GM12878 (cell line): ENCODE measurements around the gene CZIB. TPM values are rescaled to one million over a fixed set of nuclear protein-coding genes. Genes with fewer than 3 reads are reported as not detected.

ENCODE experiments used
- ATAC-seq: fragments of 200-7000 bp; cut with Tn5 transposase; 3 replicates; pipeline ENCODE4 v1.9.1; 2020; ENCODE audit warnings: mild to moderate bottlenecking, moderate library complexity
- BruUV-seq: library from RNA; stranded (reverse); fragments of 400-500 nt; replicated peaks from 2 replicates; lab custom pipeline; 2021; lab: Mats Ljungman, UMichigan
- CTCF ChIA-PET: fragments of 300-600 bp; sonication (Branson Sonifier 250); formaldehyde crosslinking; extraction: SDS; loops from one replicate; lab custom pipeline; 2021; ENCODE audit warnings: inconsistent platforms; lab: Yijun Ruan, JAX
- POLR2A ChIA-PET: fragments of 350-600 bp; formaldehyde crosslinking; extraction: SDS; loops from one replicate; lab custom pipeline; 2021; ENCODE audit warnings: inconsistent platforms; lab: Charles Lee
- RAD21 ChIA-PET: fragments of 300-600 bp; sonication (Branson Sonifier 250); formaldehyde crosslinking; loops from one replicate; lab custom pipeline; 2023; ENCODE audit warnings: antibody characterized with exemption; ENCODE audit not compliant: unreplicated experiment; lab: Charles Lee
- SMC1A ChIA-PET: fragments of 300-600 bp; sonication (Branson Sonifier 250); formaldehyde crosslinking; loops from one replicate; lab custom pipeline; 2023; ENCODE audit not compliant: unreplicated experiment, uncharacterized antibody; lab: Charles Lee
- DNase-seq: peaks from one replicate; pipeline ENCODE4 v3.0.0-alpha.2; 2011; ENCODE audit warnings: low read depth, low spot score
- FAIRE-seq: peaks from 3 replicates; lab custom pipeline; 2011; peaks lifted over from hg19 to GRCh38; lab: Jason Lieb, UNC
- H2AFZ ChIP-seq: 2 replicates; pipeline ENCODE4 v1.6.0; 2011; ENCODE audit warnings: low read depth, low read length, control low read depth; ENCODE audit not compliant: control insufficient read depth
- H3K27ac ChIP-seq: 2 replicates; pipeline ENCODE4 v1.5.1; 2011; ENCODE audit warnings: control low read depth; ENCODE audit not compliant: control insufficient read depth, insufficient read depth
- H3K27me3 ChIP-seq, 2 experiments: replicated peaks in 1 of 2; 2 replicates each; pipeline versions ENCODE4 v1.6.0 to v1.6.1; 2011; ENCODE audit warnings: low read length in 1 of 2; ENCODE audit not compliant: control insufficient read depth in 2 of 2, insufficient read depth in 2 of 2
- H3K36me3 ChIP-seq, 2 experiments: 2 replicates each; pipeline ENCODE4 v1.5.1; 2011; ENCODE audit warnings: low read length in 1 of 2; ENCODE audit not compliant: control insufficient read depth in 2 of 2, insufficient read depth in 2 of 2
- H3K4me1 ChIP-seq: 2 replicates; pipeline ENCODE4 v1.6.1; 2011; ENCODE audit warnings: mild to moderate bottlenecking, low read length, moderate library complexity, mixed read lengths; ENCODE audit not compliant: control insufficient read depth, insufficient read depth
- H3K4me2 ChIP-seq: 2 replicates; pipeline ENCODE4 v1.6.0; 2011; ENCODE audit warnings: control low read depth; ENCODE audit not compliant: control insufficient read depth, insufficient read depth
- H3K4me3 ChIP-seq: fragments of 200-600 bp; sonication (generic); 2 replicates; pipeline ENCODE4 v1.5.1; 2016
- H3K79me2 ChIP-seq: 2 replicates; pipeline ENCODE4 v1.6.0; 2011; ENCODE audit warnings: low read length; ENCODE audit not compliant: control insufficient read depth, insufficient read depth
- H3K9ac ChIP-seq: 2 replicates; pipeline ENCODE4 v1.8.0; 2011; ENCODE audit warnings: low read length, control low read depth, mixed read lengths; ENCODE audit not compliant: control insufficient read depth, insufficient read depth
- H3K9me3 ChIP-seq: replicated peaks from 3 replicates; pipeline ENCODE4 v1.5.1; 2011; ENCODE audit warnings: mild to moderate bottlenecking, low read length; ENCODE audit not compliant: control insufficient read depth, insufficient read depth
- H4K20me1 ChIP-seq: 2 replicates; pipeline ENCODE4 v1.6.0; 2011; ENCODE audit not compliant: control insufficient read depth, insufficient read depth
- BACH1 ChIP-seq: fragments of 450-650 bp; IDR thresholded peaks from 2 replicates; pipeline ENCODE4 v1.6.1; 2017; ENCODE audit warnings: mild to moderate bottlenecking, borderline replicate concordance
- CBFB ChIP-seq: IDR thresholded peaks from 2 replicates; pipeline ENCODE4 v1.6.1; 2016; ENCODE audit warnings: antibody characterized with exemption, low read depth
- CHD1 ChIP-seq: IDR thresholded peaks from 2 replicates; pipeline ENCODE4 v1.6.1; 2012; ENCODE audit warnings: low read depth, low read length, improper control_type of control experiment
- MYC ChIP-seq: IDR thresholded peaks from 2 replicates; pipeline ENCODE4 v1.6.1; 2011; ENCODE audit warnings: mild to moderate bottlenecking, low read length, moderate library complexity, inconsistent platforms; ENCODE audit not compliant: insufficient read depth, insufficient replicate concordance, insufficient read length, severe bottlenecking
- NKRF ChIP-seq: fragments of 450-650 bp; conservative IDR thresholded peaks from 2 replicates; pipeline ENCODE4 v1.6.1; 2017; ENCODE audit warnings: mild to moderate bottlenecking, moderate library complexity
- RBBP5 ChIP-seq: fragments of 200-600 bp; sonication (generic); conservative IDR thresholded peaks from 2 replicates; pipeline ENCODE4 v1.6.1; 2016
- SIX5 ChIP-seq: IDR thresholded peaks from 2 replicates; pipeline ENCODE4 v1.6.1; 2011; ENCODE audit warnings: mild to moderate bottlenecking, low read depth, low read length, moderate library complexity; ENCODE audit not compliant: severe bottlenecking
- SKIL ChIP-seq: fragments of 450-650 bp; IDR thresholded peaks from 2 replicates; pipeline ENCODE4 v1.6.1; 2017; ENCODE audit warnings: mild to moderate bottlenecking, low read depth, inconsistent platforms; ENCODE audit not compliant: poor library complexity, severe bottlenecking
- SPI1 ChIP-seq: IDR thresholded peaks from 2 replicates; pipeline ENCODE4 v1.6.1; 2011; ENCODE audit warnings: low read depth, mild to moderate bottlenecking, low read length, moderate library complexity, borderline replicate concordance; ENCODE audit not compliant: insufficient read depth
- TAF1 ChIP-seq: IDR thresholded peaks from 2 replicates; pipeline ENCODE4 v1.6.1; 2011; ENCODE audit warnings: mild to moderate bottlenecking, low read depth, low read length, borderline replicate concordance
- ZNF24 ChIP-seq: fragments of 450-650 bp; IDR thresholded peaks from 2 replicates; pipeline ENCODE4 v1.6.1; 2017; ENCODE audit warnings: antibody characterized with exemption, mild to moderate bottlenecking
- WGBS: methylation state at CpG from one replicate; pipeline ENCODE4 v1.1.6; 2016; ENCODE audit warnings: low lambda C conversion rate; ENCODE audit not compliant: insufficient replicate concordance, insufficient coverage; ENCODE audit errors: missing lambda C conversion rate; 5-methylcytosine and 5-hydroxymethylcytosine counted together
- in situ Hi-C: fragments of 300-500 bp; cut with MboI; formaldehyde crosslinking; loops from 9 replicates; pipeline ENCODE4 v1.14.3; 2018; ENCODE audit warnings: mixed read lengths
- intact Hi-C: fragments of 100-400 bp; cut with micrococcal nuclease; formaldehyde crosslinking; loops from one replicate; pipeline ENCODE4 v1.14.2; 2022; ENCODE audit not compliant: unreplicated experiment
- polyA plus RNA-seq, 11 experiments: library from polyadenylated mRNA; depleted of rRNA in 4 of 11; unstranded in 6 of 11; stranded (reverse) in 5 of 11; fragments of >200 nt; fragmentation: Nextera tagmentation in 4 of 11; fragmentation: Illumina TruSeq in 1 of 11; extraction: Ambion mirVana in 4 of 11; extraction: Trizol in 1 of 11; gene quantifications; 1 replicate in 1 of 11; 2 replicates in 10 of 11; pipeline versions ENCODE4 v1.2.1 to v1.2.3, GENCODE V29; 2011 to 2016; ENCODE audit warnings: inconsistent platforms in 2 of 11, missing spikeins in 2 of 11, low read depth in 1 of 11
- total RNA-seq, 4 experiments: library from RNA; depleted of rRNA in 3 of 4; stranded (reverse); fragments of >200 nt in 3 of 4; fragmentation: Illumina TruSeq in 1 of 4; extraction: Trizol in 1 of 4; gene quantifications; 2 replicates each; pipeline versions ENCODE4 v1.2.1 to v1.2.3, GENCODE V29; 2013 to 2021

The CZIB gene
- total and polyA plus RNA-seq, 10 of the 15 experiments (the other 5 are each of a cell fraction or from before 2014, with no cell fraction given): 36.1 to 68.3 (median 50.4) TPM

GRCh38 chr1:53256511-53257453 lies 36.3 kb upstream of the CZIB start:
- intact Hi-C loops (no loop called here), in situ Hi-C loops (no loop called here)
- no peaks in the 10 kb centered on the region for H4K20me1 ChIP-seq
- no peak overlapping the region for H3K9ac ChIP-seq
- POLR2A ChIA-PET: interaction anchor here (0.6 kb wide), 2 partner anchors 179 to 215 kb away, joined by 3 to 7 read pairs; no protein-coding TSS in a partner anchor
- peaks cover 23 to 30% of the 10 kb centered on the region in 2 experiments for H3K36me3 ChIP-seq
- WGBS: 93% methylated on average over 11 of the region's 11 CpGs
- no peaks in the 10 kb centered on the region for H3K79me2 ChIP-seq
- SMC1A ChIA-PET: no interaction called here
- H3K27me3 ChIP-seq: no peaks in the 10 kb centered on the region
- CTCF ChIA-PET: interaction anchor here (1.1 kb wide), 1 partner anchor 137 kb away, joined by 8 read pairs; no protein-coding TSS in a partner anchor
- TF ChIP-seq BACH1: no peak
- RAD21 ChIA-PET: interaction anchor here (0.9 kb wide), 1 partner anchor 136 kb away, joined by 3 read pairs; no protein-coding TSS in a partner anchor
- BruUV-seq: no TSS peak
- no peak for FAIRE-seq
- DNase-seq: no peak
- no peak overlapping the region for H3K27ac ChIP-seq
- H3K4me1 ChIP-seq: peaks cover 10% of the 10 kb centered on the region
- H3K9me3 ChIP-seq: no peaks in the 10 kb centered on the region
- no peak overlapping the region for H3K4me3 ChIP-seq
- no peak for ATAC-seq
- no peak overlapping the region for H3K4me2 ChIP-seq
- no peak overlapping the region for H2AFZ ChIP-seq

- no peak for ATAC-seq
- H3K79me2 ChIP-seq: no peaks in the 10 kb centered on the region
- SMC1A ChIA-PET: interaction anchor here (0.8 kb wide), 1 partner anchor 34 kb away, joined by 3 read pairs; no protein-coding TSS in a partner anchor
- no peak overlapping the region for H3K4me2 ChIP-seq
- H3K9me3 ChIP-seq: no peaks in the 10 kb centered on the region
- CTCF ChIA-PET: interaction anchor here (1.1 to 1.7 kb wide), 2 partner anchors 24 to 139 kb away, joined by 3 to 4 read pairs; no protein-coding TSS in a partner anchor
- no peak overlapping the region for H3K4me3 ChIP-seq
- POLR2A ChIA-PET: no interaction called here
- peaks cover 17 to 27% of the 10 kb centered on the region in 2 experiments for H3K36me3 ChIP-seq
- H3K9ac ChIP-seq: no peak overlapping the region
- no peak for DNase-seq
- no peaks in the 10 kb centered on the region for H4K20me1 ChIP-seq
- in situ Hi-C loops: no loop called here
- peaks cover under 1% of the 10 kb centered on the region for H3K4me1 ChIP-seq
- 98% methylated on average over 3 of the region's 4 CpGs for WGBS
- RAD21 ChIA-PET: interaction anchor here (0.6 kb wide), 1 partner anchor 240 kb away, joined by 3 read pairs; no protein-coding TSS in a partner anchor
- no peak overlapping the region for H2AFZ ChIP-seq
- no peak overlapping the region for H3K27ac ChIP-seq
- intact Hi-C loops: no loop called here
- no peak for FAIRE-seq
- no peaks in the 10 kb centered on the region for H3K27me3 ChIP-seq
- no TSS peak for BruUV-seq
- TF ChIP-seq CBFB (no peak), CHD1 (no peak), SKIL (no peak), NKRF (no peak), SPI1 (no peak), TAF1 (no peak), SIX5 (no peak), RBBP5 (no peak), BACH1 (no peak), ZNF24 (no peak), MYC (no peak)
Measured at GRCh38 chr1:53255031-53255430, 34.6 kb upstream of the CZIB start.
